Measurements from ENCODE around the gene SPRED2.

DNA sequence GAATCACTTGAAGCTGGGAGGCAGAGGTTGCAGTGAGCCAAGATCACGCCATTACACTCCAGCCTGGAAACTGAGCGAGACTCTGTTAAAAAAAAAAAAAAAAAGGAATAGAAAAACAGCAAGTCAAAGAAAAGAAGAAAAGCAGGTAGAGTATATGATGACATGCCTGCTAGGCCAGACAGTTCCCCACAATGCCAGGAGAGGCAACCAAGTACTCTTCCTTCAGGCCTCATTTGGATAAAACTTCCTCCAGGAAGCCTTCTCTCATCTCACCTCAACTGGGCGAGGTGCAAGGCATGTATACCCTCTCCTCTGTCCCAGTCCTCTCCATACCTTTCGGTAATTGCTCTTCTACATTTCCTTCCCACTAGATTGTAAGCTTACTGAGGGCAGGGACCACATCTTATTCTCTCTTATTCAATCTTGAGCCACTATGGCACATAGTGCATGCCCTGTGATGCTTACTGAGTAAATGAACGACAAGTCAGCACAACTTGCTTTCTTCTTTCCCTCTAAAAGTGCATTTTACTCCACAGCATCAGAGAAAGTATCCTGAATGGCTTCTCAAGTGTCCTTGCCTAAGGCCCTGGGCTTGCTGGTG, 10.1 kb upstream of the SPRED2 start:
- TF ChIP-seq, protein P1, sequence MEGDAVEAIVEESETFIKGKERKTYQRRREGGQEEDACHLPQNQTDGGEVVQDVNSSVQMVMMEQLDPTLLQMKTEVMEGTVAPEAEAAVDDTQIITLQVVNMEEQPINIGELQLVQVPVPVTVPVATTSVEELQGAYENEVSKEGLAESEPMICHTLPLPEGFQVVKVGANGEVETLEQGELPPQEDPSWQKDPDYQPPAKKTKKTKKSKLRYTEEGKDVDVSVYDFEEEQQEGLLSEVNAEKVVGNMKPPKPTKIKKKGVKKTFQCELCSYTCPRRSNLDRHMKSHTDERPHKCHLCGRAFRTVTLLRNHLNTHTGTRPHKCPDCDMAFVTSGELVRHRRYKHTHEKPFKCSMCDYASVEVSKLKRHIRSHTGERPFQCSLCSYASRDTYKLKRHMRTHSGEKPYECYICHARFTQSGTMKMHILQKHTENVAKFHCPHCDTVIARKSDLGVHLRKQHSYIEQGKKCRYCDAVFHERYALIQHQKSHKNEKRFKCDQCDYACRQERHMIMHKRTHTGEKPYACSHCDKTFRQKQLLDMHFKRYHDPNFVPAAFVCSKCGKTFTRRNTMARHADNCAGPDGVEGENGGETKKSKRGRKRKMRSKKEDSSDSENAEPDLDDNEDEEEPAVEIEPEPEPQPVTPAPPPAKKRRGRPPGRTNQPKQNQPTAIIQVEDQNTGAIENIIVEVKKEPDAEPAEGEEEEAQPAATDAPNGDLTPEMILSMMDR (conservative IDR thresholded peaks at IDR 0.05 in 1 of 2, IDR thresholded peaks at IDR 0.05 in 1 of 2; ENCODE audit: extremely low read depth in 1 of 2, insufficient read depth in 1 of 2, low read depth in 1 of 2, low read length in 2 of 2): no peak
- TF ChIP-seq EZH2 (IDR thresholded peaks at IDR 0.05; ENCODE audit: borderline replicate concordance, low read length): no peak
